Measurements from ENCODE around the gene MAPK8.

Gene MAPK8

DNA sequence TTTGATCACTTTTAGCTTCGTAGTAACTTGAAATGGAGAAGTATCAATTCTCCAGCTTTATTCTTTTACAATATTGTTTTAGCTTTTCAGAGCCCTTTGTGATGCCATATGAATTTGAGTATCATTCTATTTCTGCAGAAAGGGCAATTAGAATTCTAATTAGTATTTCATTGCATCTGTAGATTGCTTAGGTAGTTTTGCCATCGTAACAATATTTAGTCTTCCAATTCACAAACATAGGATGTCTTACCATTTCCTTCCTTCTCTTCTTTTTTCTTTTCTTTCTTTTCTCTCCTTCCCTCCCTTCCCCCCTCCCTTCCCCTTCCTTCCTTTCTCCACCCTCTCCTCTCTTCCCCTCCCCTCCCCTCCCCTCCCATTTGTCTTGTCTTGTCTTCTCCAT lies 105.0 kb downstream of the MAPK8 start:
- Histone ChIP-seq H4K20me1 (ENCODE audit: insufficient read depth, low read length) (0 out of 2 replicates have a peak, but pooled peaks cover 4% of the 10 kb centered on the region), H3K4me2 (ENCODE audit: insufficient read depth, low read length) (no peak overlapping the region), H3K4me1 (ENCODE audit: insufficient read depth, low read length) (no peaks in the 10 kb centered on the region), H3K9me3 (ENCODE audit: insufficient read depth, low read length, severe bottlenecking) (peaks cover 3% of the 10 kb centered on the region), H3K4me3 (ENCODE audit: low read depth in 1 of 2, low read length in 2 of 2) (no peak overlapping the region), H3K9ac (ENCODE audit: low read depth, low read length) (no peak overlapping the region), H3K27me3 (ENCODE audit: insufficient read depth, low read length, poor library complexity) (no peaks in the 10 kb centered on the region), H3K36me3 (ENCODE audit: insufficient read depth, low read length) (peaks cover 53% of the 10 kb centered on the region), H3K27ac (ENCODE audit: low read length) (no peak overlapping the region), H2AFZ (ENCODE audit: low read depth, low read length) (no peak overlapping the region), H3K79me2 (ENCODE audit: insufficient read depth, low read length) (no peaks in the 10 kb centered on the region)
- no peak for DNase-seq
- ATAC-seq (ENCODE audit: insufficient read depth, low read depth), result no peak
- no peak for TF ChIP-seq EZH2 (IDR thresholded peaks at IDR 0.05; ENCODE audit: borderline replicate concordance, low read depth, low read length, severe bottlenecking)
- TF ChIP-seq, protein P1, sequence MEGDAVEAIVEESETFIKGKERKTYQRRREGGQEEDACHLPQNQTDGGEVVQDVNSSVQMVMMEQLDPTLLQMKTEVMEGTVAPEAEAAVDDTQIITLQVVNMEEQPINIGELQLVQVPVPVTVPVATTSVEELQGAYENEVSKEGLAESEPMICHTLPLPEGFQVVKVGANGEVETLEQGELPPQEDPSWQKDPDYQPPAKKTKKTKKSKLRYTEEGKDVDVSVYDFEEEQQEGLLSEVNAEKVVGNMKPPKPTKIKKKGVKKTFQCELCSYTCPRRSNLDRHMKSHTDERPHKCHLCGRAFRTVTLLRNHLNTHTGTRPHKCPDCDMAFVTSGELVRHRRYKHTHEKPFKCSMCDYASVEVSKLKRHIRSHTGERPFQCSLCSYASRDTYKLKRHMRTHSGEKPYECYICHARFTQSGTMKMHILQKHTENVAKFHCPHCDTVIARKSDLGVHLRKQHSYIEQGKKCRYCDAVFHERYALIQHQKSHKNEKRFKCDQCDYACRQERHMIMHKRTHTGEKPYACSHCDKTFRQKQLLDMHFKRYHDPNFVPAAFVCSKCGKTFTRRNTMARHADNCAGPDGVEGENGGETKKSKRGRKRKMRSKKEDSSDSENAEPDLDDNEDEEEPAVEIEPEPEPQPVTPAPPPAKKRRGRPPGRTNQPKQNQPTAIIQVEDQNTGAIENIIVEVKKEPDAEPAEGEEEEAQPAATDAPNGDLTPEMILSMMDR (IDR thresholded peaks at IDR 0.05; ENCODE audit: borderline replicate concordance, extremely low read depth, low read length, poor library complexity, severe bottlenecking), result no peak

DNA sequence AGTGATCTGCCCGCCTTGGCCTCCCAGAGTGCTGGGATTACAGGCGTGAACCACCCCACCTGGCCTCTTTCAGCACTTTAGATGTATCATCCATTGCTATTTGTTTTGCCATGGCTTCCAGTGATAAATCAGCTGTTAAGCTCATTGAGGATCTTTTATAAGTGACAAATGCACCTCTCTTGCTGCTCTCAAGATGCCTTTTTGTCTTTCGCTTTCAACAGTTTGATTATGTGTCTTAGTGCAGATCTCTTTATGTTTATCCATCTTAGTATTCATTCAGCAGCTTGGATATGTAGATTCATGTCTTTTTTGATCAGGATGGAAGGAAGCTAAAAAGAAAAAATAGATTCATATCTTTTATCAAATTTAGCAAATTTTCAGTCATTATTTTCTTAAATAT lies 105.6 kb downstream of the MAPK8 start:
- H3K9me3 ChIP-seq (ENCODE audit: insufficient read depth, low read length, severe bottlenecking), result peaks cover 3% of the 10 kb centered on the region
- H3K79me2 ChIP-seq (ENCODE audit: insufficient read depth, low read length), result no peaks in the 10 kb centered on the region
- H2AFZ ChIP-seq (ENCODE audit: low read depth, low read length), result no peak overlapping the region
- H3K4me2 ChIP-seq (ENCODE audit: insufficient read depth, low read length), result no peak overlapping the region
- ATAC-seq (ENCODE audit: insufficient read depth, low read depth) (no peak), DNase-seq (no peak)
- H3K9ac ChIP-seq (ENCODE audit: low read depth, low read length), result no peak overlapping the region
- no peaks in the 10 kb centered on the region for H3K4me1 ChIP-seq (ENCODE audit: insufficient read depth, low read length)
- no peak overlapping the region for H3K27ac ChIP-seq (ENCODE audit: low read length)
- H3K36me3 ChIP-seq (ENCODE audit: insufficient read depth, low read length), result peaks cover 51% of the 10 kb centered on the region
- H3K27me3 ChIP-seq (ENCODE audit: insufficient read depth, low read length, poor library complexity), result no peaks in the 10 kb centered on the region
- TF ChIP-seq EZH2 (IDR thresholded peaks at IDR 0.05; ENCODE audit: borderline replicate concordance, low read depth, low read length, severe bottlenecking), result no peak
- TF ChIP-seq, protein P1 (IDR thresholded peaks at IDR 0.05; ENCODE audit: borderline replicate concordance, extremely low read depth, low read length, poor library complexity, severe bottlenecking), result no peak
- no peak overlapping the region for H3K4me3 ChIP-seq (ENCODE audit: low read depth in 1 of 2, low read length in 2 of 2)
- 0 out of 2 replicates have a peak, but pooled peaks cover 4% of the 10 kb centered on the region for H4K20me1 ChIP-seq (ENCODE audit: insufficient read depth, low read length)

DNA sequence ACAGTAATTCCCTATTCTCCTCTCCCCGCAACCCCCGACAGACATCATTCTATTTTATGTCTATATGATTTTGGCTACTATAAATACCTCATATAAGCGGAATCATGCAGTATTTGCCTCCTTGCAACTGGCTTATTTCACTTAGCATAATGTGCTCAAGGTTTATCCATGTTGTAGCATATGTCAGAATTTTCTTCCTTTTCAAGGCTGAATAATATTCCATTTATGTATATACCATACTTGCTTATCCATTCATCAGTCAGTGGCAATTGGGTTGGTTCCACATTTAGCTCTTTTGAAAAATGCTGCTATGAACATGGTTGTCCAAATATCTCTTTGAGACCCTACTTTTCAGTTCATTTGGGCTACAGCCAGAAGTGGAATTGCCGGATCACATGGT lies 106.5 kb downstream of the MAPK8 start:
- peaks cover 3% of the 10 kb centered on the region for H3K9me3 ChIP-seq (ENCODE audit: insufficient read depth, low read length, severe bottlenecking)
- ATAC-seq (ENCODE audit: insufficient read depth, low read depth), result no peak
- no peak for TF ChIP-seq EZH2 (IDR thresholded peaks at IDR 0.05; ENCODE audit: borderline replicate concordance, low read depth, low read length, severe bottlenecking)
- no peaks in the 10 kb centered on the region for H3K79me2 ChIP-seq (ENCODE audit: insufficient read depth, low read length)
- H4K20me1 ChIP-seq (ENCODE audit: insufficient read depth, low read length), result 0 out of 2 replicates have a peak, but pooled peaks cover 4% of the 10 kb centered on the region
- no peak overlapping the region for H3K9ac ChIP-seq (ENCODE audit: low read depth, low read length)
- no peak overlapping the region for H2AFZ ChIP-seq (ENCODE audit: low read depth, low read length)
- no peak overlapping the region for H3K4me2 ChIP-seq (ENCODE audit: insufficient read depth, low read length)
- no peak for DNase-seq
- no peak overlapping the region for H3K4me3 ChIP-seq (ENCODE audit: low read depth in 1 of 2, low read length in 2 of 2)
- H3K27me3 ChIP-seq (ENCODE audit: insufficient read depth, low read length, poor library complexity), result no peaks in the 10 kb centered on the region
- H3K27ac ChIP-seq (ENCODE audit: low read length), result no peak overlapping the region
- no peaks in the 10 kb centered on the region for H3K4me1 ChIP-seq (ENCODE audit: insufficient read depth, low read length)
- peaks cover 55% of the 10 kb centered on the region for H3K36me3 ChIP-seq (ENCODE audit: insufficient read depth, low read length)

DNA sequence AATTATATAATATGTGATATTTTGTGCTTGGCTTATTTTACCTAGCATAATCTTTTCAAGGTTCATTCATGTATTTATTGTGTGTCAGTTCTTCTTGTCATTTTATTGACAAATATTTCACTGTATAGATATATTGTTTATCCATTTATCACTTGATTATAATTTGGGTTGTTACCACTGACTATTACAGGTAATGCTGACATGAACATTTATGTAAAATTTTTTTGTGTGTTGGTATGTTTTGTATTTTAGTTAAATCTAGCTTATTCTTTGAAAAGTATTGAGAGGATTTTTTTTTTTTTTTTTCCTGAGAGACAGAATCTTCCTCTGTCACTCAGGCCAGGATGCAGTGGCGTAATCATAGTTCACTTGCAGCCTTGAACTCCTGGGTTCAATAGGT lies 107.7 kb downstream of the MAPK8 start:
- no peak overlapping the region for H3K9ac ChIP-seq (ENCODE audit: low read depth, low read length)
- no peak for DNase-seq
- TF ChIP-seq, protein P1 (IDR thresholded peaks at IDR 0.05; ENCODE audit: borderline replicate concordance, extremely low read depth, low read length, poor library complexity, severe bottlenecking), result no peak

More for the DNA sequence above, 107.7 kb downstream of the MAPK8 start:
- Histone ChIP-seq H2AFZ (ENCODE audit: low read depth, low read length) (no peak overlapping the region), H4K20me1 (ENCODE audit: insufficient read depth, low read length) (0 out of 2 replicates have a peak, but pooled peaks cover 4% of the 10 kb centered on the region), H3K4me3 (ENCODE audit: low read depth in 1 of 2, low read length in 2 of 2) (no peak overlapping the region), H3K27ac (ENCODE audit: low read length) (no peak overlapping the region), H3K4me2 (ENCODE audit: insufficient read depth, low read length) (no peak overlapping the region), H3K4me1 (ENCODE audit: insufficient read depth, low read length) (no peaks in the 10 kb centered on the region), H3K27me3 (ENCODE audit: insufficient read depth, low read length, poor library complexity) (no peaks in the 10 kb centered on the region), H3K9me3 (ENCODE audit: insufficient read depth, low read length, severe bottlenecking) (peaks cover 3% of the 10 kb centered on the region), H3K79me2 (ENCODE audit: insufficient read depth, low read length) (no peaks in the 10 kb centered on the region), H3K36me3 (ENCODE audit: insufficient read depth, low read length) (peaks cover 48% of the 10 kb centered on the region)
- no peak for ATAC-seq (ENCODE audit: insufficient read depth, low read depth)

Measured in DND-41 (cell line).